ENCODE measurements around the gene SLA2. TPM values are rescaled to one million over a fixed set of nuclear protein-coding genes. Genes with fewer than 3 reads are reported as not detected.

SLA2 gene
- total RNA-seq, 1 experiment from 2014 or later = not detected

DNA sequence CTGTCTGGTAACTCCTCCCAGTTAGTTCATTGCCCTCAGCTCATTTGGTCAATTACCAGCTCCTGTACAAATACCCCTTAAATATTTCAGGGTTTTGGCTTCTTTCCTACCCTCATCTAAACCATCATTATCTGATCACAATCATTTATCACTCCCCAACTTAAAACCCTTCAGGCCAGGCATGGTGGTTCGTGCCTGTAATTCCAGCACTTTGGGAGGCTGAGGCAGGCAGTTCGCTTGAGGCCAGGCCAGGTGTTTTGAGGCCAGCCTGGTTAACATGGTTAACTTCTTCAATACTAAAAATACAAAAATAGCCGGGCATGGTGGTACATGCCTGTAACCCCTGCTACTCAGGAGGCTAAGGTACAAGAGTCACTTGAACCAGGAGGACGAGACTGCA, 63.2 kb downstream of the SLA2 start:
- TF ChIP-seq, protein P1, sequence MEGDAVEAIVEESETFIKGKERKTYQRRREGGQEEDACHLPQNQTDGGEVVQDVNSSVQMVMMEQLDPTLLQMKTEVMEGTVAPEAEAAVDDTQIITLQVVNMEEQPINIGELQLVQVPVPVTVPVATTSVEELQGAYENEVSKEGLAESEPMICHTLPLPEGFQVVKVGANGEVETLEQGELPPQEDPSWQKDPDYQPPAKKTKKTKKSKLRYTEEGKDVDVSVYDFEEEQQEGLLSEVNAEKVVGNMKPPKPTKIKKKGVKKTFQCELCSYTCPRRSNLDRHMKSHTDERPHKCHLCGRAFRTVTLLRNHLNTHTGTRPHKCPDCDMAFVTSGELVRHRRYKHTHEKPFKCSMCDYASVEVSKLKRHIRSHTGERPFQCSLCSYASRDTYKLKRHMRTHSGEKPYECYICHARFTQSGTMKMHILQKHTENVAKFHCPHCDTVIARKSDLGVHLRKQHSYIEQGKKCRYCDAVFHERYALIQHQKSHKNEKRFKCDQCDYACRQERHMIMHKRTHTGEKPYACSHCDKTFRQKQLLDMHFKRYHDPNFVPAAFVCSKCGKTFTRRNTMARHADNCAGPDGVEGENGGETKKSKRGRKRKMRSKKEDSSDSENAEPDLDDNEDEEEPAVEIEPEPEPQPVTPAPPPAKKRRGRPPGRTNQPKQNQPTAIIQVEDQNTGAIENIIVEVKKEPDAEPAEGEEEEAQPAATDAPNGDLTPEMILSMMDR (IDR thresholded peaks at IDR 0.05; ENCODE audit: unreplicated experiment) = no peak
- peaks cover 20% of the 10 kb centered on the region for H3K36me3 Mint-ChIP-seq (ENCODE audit: insufficient read depth, unreplicated experiment)
- no peak for DNase-seq (ENCODE audit: unreplicated experiment)
- H3K27ac Mint-ChIP-seq (ENCODE audit: low read depth, unreplicated experiment) = no peak overlapping the region
- CTCF ChIA-PET = interaction anchor here (0.7 kb wide), 1 partner anchor 1560 kb away, joined by 4 read pairs; no protein-coding TSS in a partner anchor
- no peaks in the 10 kb centered on the region for H3K9me3 Mint-ChIP-seq (ENCODE audit: unreplicated experiment)
- no peak overlapping the region for H3K4me3 Mint-ChIP-seq (ENCODE audit: unreplicated experiment)
- peaks cover 7% of the 10 kb centered on the region for H3K4me1 Mint-ChIP-seq (ENCODE audit: insufficient read depth, unreplicated experiment)
- no peaks in the 10 kb centered on the region for H3K27me3 Mint-ChIP-seq (ENCODE audit: insufficient read depth, unreplicated experiment)
- BruUV-seq (replicated peaks) = no TSS peak
- intact Hi-C loops (cut with micrococcal nuclease) = no loop called here
- POLR2A ChIA-PET = interaction anchor here (0.6 kb wide), 1 partner anchor 63 kb away, joined by 3 read pairs; no protein-coding TSS in a partner anchor

DNA sequence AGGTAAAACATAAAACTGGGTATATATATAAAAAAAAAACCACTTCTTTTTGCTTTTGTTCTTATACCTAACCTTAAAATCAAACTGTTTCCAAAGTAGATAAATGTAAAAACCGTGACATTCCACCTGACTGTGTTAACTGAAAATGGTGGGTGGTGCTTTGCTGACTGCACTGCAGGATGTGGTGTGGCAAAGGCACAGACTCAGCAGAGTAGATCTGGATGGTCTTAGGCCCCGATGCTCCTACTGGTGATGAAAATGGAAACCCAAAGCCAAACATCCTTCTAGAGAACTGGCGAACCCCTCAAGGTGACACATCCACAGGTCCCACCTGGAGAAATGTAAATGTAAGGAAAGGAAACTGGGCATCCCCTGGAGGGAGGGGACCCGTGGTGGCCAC, 63.7 kb downstream of the SLA2 start:
- DNase-seq (ENCODE audit: unreplicated experiment) = no peak
- peaks cover 20% of the 10 kb centered on the region for H3K36me3 Mint-ChIP-seq (ENCODE audit: insufficient read depth, unreplicated experiment)
- ChIA-PET POLR2A (no interaction called here), CTCF (no interaction called here)
- BruUV-seq (replicated peaks) = no TSS peak
- no peak overlapping the region for H3K27ac Mint-ChIP-seq (ENCODE audit: low read depth, unreplicated experiment)
- no peaks in the 10 kb centered on the region for H3K27me3 Mint-ChIP-seq (ENCODE audit: insufficient read depth, unreplicated experiment)
- no peak overlapping the region for H3K4me3 Mint-ChIP-seq (ENCODE audit: unreplicated experiment)
- no peaks in the 10 kb centered on the region for H3K9me3 Mint-ChIP-seq (ENCODE audit: unreplicated experiment)
- intact Hi-C loops (cut with micrococcal nuclease) = no loop called here
- TF ChIP-seq, protein P1 (IDR thresholded peaks at IDR 0.05; ENCODE audit: unreplicated experiment) = no peak
- peaks cover 7% of the 10 kb centered on the region for H3K4me1 Mint-ChIP-seq (ENCODE audit: insufficient read depth, unreplicated experiment)

- H3K36me3 Mint-ChIP-seq (ENCODE audit: insufficient read depth, unreplicated experiment) = peaks cover 20% of the 10 kb centered on the region
- no peak for DNase-seq (ENCODE audit: unreplicated experiment)
- intact Hi-C loops (cut with micrococcal nuclease) = no loop called here
- no peaks in the 10 kb centered on the region for H3K9me3 Mint-ChIP-seq (ENCODE audit: unreplicated experiment)
- H3K4me3 Mint-ChIP-seq (ENCODE audit: unreplicated experiment) = no peak overlapping the region
- H3K27me3 Mint-ChIP-seq (ENCODE audit: insufficient read depth, unreplicated experiment) = no peaks in the 10 kb centered on the region
- BruUV-seq (replicated peaks) = no TSS peak
- TF ChIP-seq, protein P1 (IDR thresholded peaks at IDR 0.05; ENCODE audit: unreplicated experiment) = no peak
- H3K27ac Mint-ChIP-seq (ENCODE audit: low read depth, unreplicated experiment) = no peak overlapping the region
- POLR2A ChIA-PET = interaction anchor here (1.7 kb wide), 1 partner anchor 15 kb away, joined by 4 read pairs; no protein-coding TSS in a partner anchor
- CTCF ChIA-PET = interaction anchor here (0.6 kb wide), 3 partner anchors 13 to 369 kb away, joined by 3 to 4 read pairs (median 3); no protein-coding TSS in a partner anchor
- H3K4me1 Mint-ChIP-seq (ENCODE audit: insufficient read depth, unreplicated experiment) = peaks cover 12% of the 10 kb centered on the region
Measured at GRCh38 chr20:36579996-36580545, 65.9 kb downstream of the SLA2 start.

DNA sequence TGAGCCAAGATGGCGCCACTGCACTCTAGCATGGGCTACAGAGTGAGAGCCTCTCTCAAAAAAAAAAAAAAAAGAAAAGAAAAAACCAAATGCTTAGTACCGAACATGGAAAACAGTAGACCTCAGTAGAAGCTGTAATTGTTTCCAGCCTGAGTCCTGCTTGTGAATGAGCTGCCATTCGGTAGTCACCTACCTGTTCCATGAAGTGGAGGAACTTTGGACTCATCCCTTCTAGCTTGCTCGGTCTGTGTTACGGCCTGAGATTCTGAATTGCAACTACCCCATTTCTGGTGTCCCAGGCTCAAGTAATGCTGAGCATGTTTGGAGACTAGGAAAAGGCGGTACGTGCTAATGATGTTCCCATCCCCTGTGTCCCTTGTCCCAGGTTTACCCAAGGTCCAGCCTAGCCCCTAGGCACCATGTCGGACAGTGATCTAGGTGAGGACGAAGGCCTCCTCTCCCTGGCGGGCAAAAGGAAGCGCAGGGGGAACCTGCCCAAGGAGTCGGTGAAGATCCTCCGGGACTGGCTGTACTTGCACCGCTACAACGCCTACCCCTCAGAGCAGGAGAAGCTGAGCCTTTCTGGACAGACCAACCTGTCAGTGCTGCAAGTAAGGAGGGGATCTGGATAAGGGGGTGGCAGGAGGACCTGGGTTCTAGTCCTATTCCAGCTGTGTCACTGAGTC, 67.5 kb downstream of the SLA2 start:
- H3K9me3 Mint-ChIP-seq (ENCODE audit: unreplicated experiment) = no peaks in the 10 kb centered on the region
- no peak overlapping the region for H3K4me3 Mint-ChIP-seq (ENCODE audit: unreplicated experiment)
- BruUV-seq (replicated peaks) = no TSS peak
- peaks cover 19% of the 10 kb centered on the region for H3K4me1 Mint-ChIP-seq (ENCODE audit: insufficient read depth, unreplicated experiment)
- no peaks in the 10 kb centered on the region for H3K27me3 Mint-ChIP-seq (ENCODE audit: insufficient read depth, unreplicated experiment)
- TF ChIP-seq, protein P1 (IDR thresholded peaks at IDR 0.05; ENCODE audit: unreplicated experiment) = no peak
- intact Hi-C loops (cut with micrococcal nuclease) = no loop called here
- DNase-seq (ENCODE audit: unreplicated experiment) = no peak
- POLR2A ChIA-PET = interaction anchor here (0.6 to 6.4 kb wide), 2 partner anchors 13 to 27 kb away, joined by 3 to 60 read pairs; partner anchors contain the start of gene RAB5IF
- no peak overlapping the region for H3K27ac Mint-ChIP-seq (ENCODE audit: low read depth, unreplicated experiment)
- CTCF ChIA-PET = interaction anchor here (0.7 to 4.4 kb wide), 3 partner anchors 14 to 176 kb away, joined by 3 to 27 read pairs (median 3); partner anchors contain the start of gene RAB5IF
- H3K36me3 Mint-ChIP-seq (ENCODE audit: insufficient read depth, unreplicated experiment) = peaks cover 20% of the 10 kb centered on the region
